ENCODE measurements around the gene BLOC1S3. TPM values are rescaled to one million over a fixed set of nuclear protein-coding genes. Genes with fewer than 3 reads are reported as not detected.
A peak's percentile ranks its signal among the peaks of the same experiment; 100 is the strongest.

BLOC1S3 gene
- total RNA-seq, 2 donors from 2014 or later, result 9.4 to 11.3 TPM

DNA sequence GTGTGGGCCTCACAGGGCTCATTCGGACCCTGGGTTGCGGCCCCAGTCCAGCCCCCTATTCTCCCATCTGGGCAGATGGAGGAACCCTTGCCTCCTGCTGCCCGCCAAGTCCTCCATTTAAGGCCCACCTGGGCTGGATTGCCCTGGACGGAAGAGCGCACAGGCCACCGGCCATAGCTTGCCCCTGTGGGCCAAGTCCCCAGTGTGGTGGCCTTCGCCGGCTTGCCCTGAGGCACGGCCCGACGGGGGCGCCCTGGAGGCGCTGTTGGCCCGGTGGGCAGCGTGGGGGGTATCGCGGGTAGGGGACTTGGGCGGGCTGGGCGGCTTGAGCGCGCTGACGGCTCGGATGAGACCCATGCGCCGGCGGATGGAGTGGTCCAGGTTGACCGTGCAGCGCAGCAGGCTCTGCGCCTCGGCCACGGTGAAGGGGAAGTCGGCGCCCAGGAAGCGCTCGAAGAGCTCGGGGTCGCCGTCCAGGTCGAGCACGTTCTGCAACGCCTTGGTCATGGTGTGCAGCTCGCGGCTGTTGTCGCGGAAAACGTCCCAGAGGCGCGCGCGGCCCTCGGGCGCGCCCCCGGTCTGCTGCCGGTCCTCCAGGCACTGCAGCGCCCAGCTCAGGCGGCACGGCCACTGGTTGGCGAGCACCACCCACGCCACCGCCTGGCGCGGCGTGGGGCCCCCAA is 26.6 kb upstream of the BLOC1S3 start:
- H3K9me3 ChIP-seq (ENCODE audit: control insufficient read depth, low read length), result no peaks in the 10 kb centered on the region
- H3K36me3 ChIP-seq (ENCODE audit: control insufficient read depth, insufficient read depth, low read length), result no peaks in the 10 kb centered on the region
- no peak overlapping the region for H3K27ac ChIP-seq (ENCODE audit: low read depth, low read length)
- Mint-ChIP-seq H3K4me1 (peaks cover 10% of the 10 kb centered on the region), H3K27ac (no peak overlapping the region), H3K4me3 (no peak overlapping the region), H3K9me3 (peaks cover 4% of the 10 kb centered on the region), H3K27me3 (ENCODE audit: insufficient read depth) (peaks cover 59% of the 10 kb centered on the region), H3K36me3 (ENCODE audit: low read depth) (peaks cover 10% of the 10 kb centered on the region)
- WGBS, 2 experiments (ENCODE audit: insufficient coverage in 1 of 2, insufficient read length in 1 of 2), result 82 to 89% methylated on average over 51 to 64 of the region's 64 CpGs
- no peak overlapping the region for H3K4me3 ChIP-seq (ENCODE audit: low read length)
- H3K27me3 ChIP-seq (ENCODE audit: control insufficient read depth, insufficient read depth, low read length, poor library complexity, severe bottlenecking), result peaks cover 3% of the 10 kb centered on the region
- no peak overlapping the region for H3K9ac ChIP-seq (ENCODE audit: extremely low read depth, low read length, poor library complexity, severe bottlenecking)
- peak; percentile 70 for DNase-seq
- peaks cover 12% of the 10 kb centered on the region for H3K4me1 ChIP-seq (ENCODE audit: control insufficient read depth, insufficient read depth, low read length)
- TF ChIP-seq, protein P1, sequence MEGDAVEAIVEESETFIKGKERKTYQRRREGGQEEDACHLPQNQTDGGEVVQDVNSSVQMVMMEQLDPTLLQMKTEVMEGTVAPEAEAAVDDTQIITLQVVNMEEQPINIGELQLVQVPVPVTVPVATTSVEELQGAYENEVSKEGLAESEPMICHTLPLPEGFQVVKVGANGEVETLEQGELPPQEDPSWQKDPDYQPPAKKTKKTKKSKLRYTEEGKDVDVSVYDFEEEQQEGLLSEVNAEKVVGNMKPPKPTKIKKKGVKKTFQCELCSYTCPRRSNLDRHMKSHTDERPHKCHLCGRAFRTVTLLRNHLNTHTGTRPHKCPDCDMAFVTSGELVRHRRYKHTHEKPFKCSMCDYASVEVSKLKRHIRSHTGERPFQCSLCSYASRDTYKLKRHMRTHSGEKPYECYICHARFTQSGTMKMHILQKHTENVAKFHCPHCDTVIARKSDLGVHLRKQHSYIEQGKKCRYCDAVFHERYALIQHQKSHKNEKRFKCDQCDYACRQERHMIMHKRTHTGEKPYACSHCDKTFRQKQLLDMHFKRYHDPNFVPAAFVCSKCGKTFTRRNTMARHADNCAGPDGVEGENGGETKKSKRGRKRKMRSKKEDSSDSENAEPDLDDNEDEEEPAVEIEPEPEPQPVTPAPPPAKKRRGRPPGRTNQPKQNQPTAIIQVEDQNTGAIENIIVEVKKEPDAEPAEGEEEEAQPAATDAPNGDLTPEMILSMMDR (conservative IDR thresholded peaks at IDR 0.05), result no peak

GRCh38 chr19:45152504-45153338 is 25.9 kb upstream of the BLOC1S3 start:
- peaks cover 12% of the 10 kb centered on the region for H3K4me1 ChIP-seq (ENCODE audit: control insufficient read depth, insufficient read depth, low read length)
- H3K27me3 Mint-ChIP-seq (ENCODE audit: insufficient read depth), result peaks cover 62% of the 10 kb centered on the region
- no peaks in the 10 kb centered on the region for H3K9me3 ChIP-seq (ENCODE audit: control insufficient read depth, low read length)
- peaks cover 3% of the 10 kb centered on the region for H3K27me3 ChIP-seq (ENCODE audit: control insufficient read depth, insufficient read depth, low read length, poor library complexity, severe bottlenecking)
- H3K27ac ChIP-seq (ENCODE audit: low read depth, low read length), result no peak overlapping the region
- H3K9ac ChIP-seq (ENCODE audit: extremely low read depth, low read length, poor library complexity, severe bottlenecking), result no peak overlapping the region
- WGBS, 2 experiments (ENCODE audit: insufficient coverage in 1 of 2, insufficient read length in 1 of 2), result 74 to 88% methylated on average over 57 to 91 of the region's 91 CpGs
- peaks cover 10% of the 10 kb centered on the region for H3K4me1 Mint-ChIP-seq
- H3K36me3 Mint-ChIP-seq (ENCODE audit: low read depth), result peaks cover 7% of the 10 kb centered on the region
- H3K4me3 ChIP-seq (ENCODE audit: low read length), result no peak overlapping the region
- peaks cover 4% of the 10 kb centered on the region for H3K9me3 Mint-ChIP-seq
- no peak overlapping the region for H3K27ac Mint-ChIP-seq
- DNase-seq, result peak; percentile 89
- H3K4me3 Mint-ChIP-seq, result no peak overlapping the region
- TF ChIP-seq, protein P1 (conservative IDR thresholded peaks at IDR 0.05), result peak; percentile 49
- no peaks in the 10 kb centered on the region for H3K36me3 ChIP-seq (ENCODE audit: control insufficient read depth, insufficient read depth, low read length)

DNA sequence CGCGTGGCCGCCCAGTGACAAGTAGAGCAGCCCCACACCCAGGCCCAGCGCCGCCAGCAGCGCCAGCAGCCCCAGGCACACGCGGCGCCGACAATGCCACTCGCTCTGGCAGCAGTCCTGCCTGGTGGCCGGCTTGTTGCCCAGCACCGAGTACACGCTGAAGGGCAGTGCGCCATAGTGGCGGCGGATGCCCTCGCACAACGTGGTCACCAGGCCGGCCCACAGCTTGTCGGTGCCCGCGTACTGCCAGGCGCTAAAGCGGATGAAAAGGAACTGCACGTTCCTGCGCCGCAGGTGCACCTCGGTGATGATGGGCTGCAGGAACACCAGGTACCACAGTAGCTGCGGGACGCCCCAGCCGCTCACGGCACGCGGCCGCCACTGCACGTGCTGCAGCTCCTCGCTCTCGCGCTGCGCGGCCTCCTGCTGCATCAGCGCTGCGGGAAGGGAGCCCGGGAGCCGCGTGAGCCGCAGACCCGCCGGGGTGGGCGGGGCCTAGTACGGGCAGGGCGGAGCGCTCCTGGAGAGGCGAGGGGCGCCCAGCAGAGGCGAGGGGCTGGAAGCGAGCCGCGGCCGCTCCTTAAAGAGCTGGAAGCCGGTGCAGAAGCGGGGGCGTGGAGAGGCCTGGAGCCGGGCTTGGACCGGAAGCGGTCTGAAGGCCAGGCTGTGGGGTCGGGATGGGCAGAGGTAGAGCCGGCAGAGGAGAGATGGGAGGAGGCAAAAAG is 25.1 kb upstream of the BLOC1S3 start:
- peak; percentile 84 for DNase-seq
- no peaks in the 10 kb centered on the region for H3K9me3 ChIP-seq (ENCODE audit: control insufficient read depth, low read length)
- H3K27ac Mint-ChIP-seq, result no peak overlapping the region
- H3K4me1 ChIP-seq (ENCODE audit: control insufficient read depth, insufficient read depth, low read length), result peaks cover 12% of the 10 kb centered on the region
- peaks cover 3% of the 10 kb centered on the region for H3K27me3 ChIP-seq (ENCODE audit: control insufficient read depth, insufficient read depth, low read length, poor library complexity, severe bottlenecking)
- H3K27me3 Mint-ChIP-seq (ENCODE audit: insufficient read depth), result peaks cover 66% of the 10 kb centered on the region
- peaks cover 10% of the 10 kb centered on the region for H3K4me1 Mint-ChIP-seq
- no peaks in the 10 kb centered on the region for H3K36me3 ChIP-seq (ENCODE audit: control insufficient read depth, insufficient read depth, low read length)
- H3K27ac ChIP-seq (ENCODE audit: low read depth, low read length), result no peak overlapping the region
- H3K9me3 Mint-ChIP-seq, result peaks cover 4% of the 10 kb centered on the region
- H3K9ac ChIP-seq (ENCODE audit: extremely low read depth, low read length, poor library complexity, severe bottlenecking), result no peak overlapping the region
- TF ChIP-seq, protein P1 (conservative IDR thresholded peaks at IDR 0.05), result no peak
- H3K4me3 Mint-ChIP-seq, result peak overlapping the region; percentile 42
- peaks cover 7% of the 10 kb centered on the region for H3K36me3 Mint-ChIP-seq (ENCODE audit: low read depth)
- WGBS, 2 experiments (ENCODE audit: insufficient coverage in 1 of 2, insufficient read length in 1 of 2), result 38 to 55% methylated on average over 38 to 69 of the region's 69 CpGs
- H3K4me3 ChIP-seq (ENCODE audit: low read length), result peak overlapping the region; percentile 45
